HG02840 (cell line): ENCODE results near the gene OPN4.

Source experiments
- ATAC-seq: cut with Tn5 transposase; IDR thresholded peaks from one replicate; pipeline ENCODE4 v1.9.1; 2021; ENCODE audit warnings: mild to moderate bottlenecking, moderate library complexity, moderate number of reproducible peaks; ENCODE audit not compliant: unreplicated experiment, low FRiP score

The OPN4 gene

DNA sequence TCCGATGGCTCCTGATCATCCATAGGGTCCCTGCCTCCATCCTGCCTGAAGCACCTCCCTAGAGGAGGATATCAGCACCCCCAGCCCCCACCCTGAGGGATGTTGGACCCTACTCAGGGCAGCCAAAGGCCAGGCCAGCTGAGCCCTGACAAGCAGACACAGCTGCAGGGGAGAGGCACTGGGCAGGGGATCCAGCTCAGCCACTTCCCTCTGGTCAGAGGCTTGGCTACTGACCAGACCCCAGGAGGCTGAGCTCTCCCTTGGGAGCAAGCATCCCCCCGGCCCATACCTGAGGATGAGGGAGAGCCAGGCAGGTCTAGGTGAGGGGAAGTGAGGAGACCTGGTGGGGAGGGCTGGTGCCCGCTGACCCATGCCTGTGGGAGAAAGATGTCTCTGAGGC, 20.6 kb downstream of the OPN4 start:
- no peak for ATAC-seq

- ATAC-seq, result no peak
Observed at GRCh38 chr10:86677374-86677773, 23.0 kb downstream of the OPN4 start.

GRCh38 chr10:86678999-86679792, 24.8 kb downstream of the OPN4 start:
- ATAC-seq, result no peak

DNA sequence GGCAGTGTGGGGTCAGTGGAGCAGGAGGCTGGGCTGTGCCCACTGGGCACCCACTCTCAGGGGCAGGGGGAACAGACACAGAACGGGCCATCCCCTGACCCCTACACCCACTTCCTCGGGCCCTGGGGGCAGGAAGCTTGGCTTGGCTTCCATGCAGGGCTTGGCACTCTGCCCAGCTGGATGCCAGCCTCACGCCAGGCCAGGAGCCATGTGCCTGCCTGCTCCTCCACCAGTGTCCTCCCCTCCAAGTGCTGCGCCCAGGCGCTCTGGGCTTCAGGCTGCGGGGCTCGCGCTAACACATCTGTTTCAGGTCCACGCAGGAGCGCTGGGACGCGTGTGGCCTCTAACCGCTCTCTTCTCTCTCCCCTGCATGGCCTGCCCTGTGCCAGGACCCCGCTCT, 26.7 kb downstream of the OPN4 start:
- no peak for ATAC-seq

- no peak for ATAC-seq
Observed at GRCh38 chr10:86681722-86682386, 27.5 kb downstream of the OPN4 start.

DNA sequence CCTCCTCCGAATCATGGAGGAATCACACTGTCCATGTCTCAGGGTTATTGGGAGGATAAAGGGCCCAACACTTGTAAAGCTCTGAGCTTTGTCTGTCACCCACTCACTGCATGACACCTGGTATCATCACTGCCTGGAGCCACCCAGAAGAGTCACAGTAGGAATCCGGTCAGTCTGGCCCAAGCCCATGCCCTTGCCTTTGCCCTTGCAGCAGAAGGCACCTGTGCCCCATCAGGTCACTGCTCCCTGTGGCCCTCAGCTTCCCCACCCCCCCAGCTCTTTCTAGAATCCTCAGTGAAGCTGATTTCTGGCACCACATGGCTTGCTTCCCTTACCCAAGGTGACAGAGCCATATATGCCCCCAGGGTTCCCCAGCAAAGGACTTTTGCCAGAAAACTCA, 28.3 kb downstream of the OPN4 start:
- no peak for ATAC-seq

DNA sequence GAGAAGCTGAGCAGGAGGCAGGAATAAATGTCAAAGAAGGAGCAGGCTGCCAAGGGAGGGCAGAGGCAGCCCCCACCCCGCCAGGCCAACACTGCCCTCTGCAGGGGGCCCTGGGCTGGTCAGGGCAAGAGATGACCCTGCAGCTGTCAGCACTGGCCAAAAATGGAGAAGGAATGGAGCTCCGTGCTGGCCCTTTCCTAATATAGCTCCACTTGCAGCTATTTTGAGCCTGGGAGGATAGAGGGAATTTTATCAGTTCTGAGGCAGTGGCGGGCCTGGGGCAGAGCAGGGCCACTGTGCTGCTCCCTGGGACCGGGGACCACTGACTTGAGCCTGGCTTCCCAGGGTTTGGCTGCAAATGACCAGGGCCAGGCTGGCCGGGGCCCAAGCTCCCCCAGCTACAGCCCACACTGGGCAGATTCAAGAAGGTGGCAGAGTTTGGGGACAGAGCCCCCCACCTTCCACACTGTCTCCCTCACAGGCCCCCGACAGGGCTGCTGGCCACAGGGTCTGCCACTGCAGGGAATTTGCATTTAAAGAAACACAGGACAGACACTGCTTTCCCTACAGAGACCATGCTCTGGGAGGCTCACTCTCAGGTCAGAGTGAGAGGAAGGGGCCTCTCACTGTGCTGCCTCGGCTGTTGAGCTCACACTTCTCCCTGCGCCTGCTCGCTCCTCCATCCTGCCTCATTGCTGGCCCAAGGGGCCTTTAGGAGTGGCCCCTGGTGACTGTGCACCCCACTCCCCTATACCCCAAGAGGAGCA, 30.2 kb downstream of the OPN4 start:
- no peak for ATAC-seq

GRCh38 chr10:86685416-86685815, 31.1 kb downstream of the OPN4 start:
- no peak for ATAC-seq

DNA sequence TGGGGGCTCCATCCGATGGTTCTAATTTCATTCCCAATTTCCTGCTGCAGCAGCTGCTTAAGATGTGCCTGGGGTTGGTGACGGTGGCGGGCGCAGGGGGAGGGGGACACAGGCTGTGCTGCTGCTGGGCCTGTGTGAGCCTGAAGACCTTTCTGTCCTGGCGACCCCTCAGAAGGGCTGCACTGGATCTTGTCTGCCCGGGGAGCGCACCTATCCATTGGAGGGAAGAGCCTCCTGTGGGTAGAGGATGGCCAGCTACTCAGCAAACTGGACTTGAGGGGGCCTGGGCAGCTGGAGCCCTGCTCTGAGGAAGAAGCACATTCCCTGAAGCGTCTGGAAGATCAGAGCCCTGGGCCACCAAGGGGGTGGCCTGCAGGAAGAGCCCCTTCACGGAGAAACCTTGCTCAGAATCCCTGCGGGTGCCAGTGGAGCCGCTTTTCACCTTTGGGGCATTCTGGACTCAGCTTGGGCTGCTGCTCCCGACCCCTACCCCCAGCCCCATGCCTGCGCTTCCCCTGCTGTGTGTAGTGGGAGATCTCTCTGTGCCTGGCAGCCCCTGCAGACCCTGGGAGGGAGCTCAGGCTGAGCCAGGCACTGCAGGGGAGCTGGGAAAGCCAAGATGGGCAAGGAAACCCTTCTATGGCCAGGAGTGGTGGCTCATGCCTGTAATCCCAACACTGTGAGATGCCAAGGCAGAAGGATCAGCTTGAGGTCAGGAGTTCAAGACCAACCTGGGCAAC, 31.7 kb downstream of the OPN4 start:
- no peak for ATAC-seq

GRCh38 chr10:86686972-86687371, 32.6 kb downstream of the OPN4 start:
- no peak for ATAC-seq

DNA sequence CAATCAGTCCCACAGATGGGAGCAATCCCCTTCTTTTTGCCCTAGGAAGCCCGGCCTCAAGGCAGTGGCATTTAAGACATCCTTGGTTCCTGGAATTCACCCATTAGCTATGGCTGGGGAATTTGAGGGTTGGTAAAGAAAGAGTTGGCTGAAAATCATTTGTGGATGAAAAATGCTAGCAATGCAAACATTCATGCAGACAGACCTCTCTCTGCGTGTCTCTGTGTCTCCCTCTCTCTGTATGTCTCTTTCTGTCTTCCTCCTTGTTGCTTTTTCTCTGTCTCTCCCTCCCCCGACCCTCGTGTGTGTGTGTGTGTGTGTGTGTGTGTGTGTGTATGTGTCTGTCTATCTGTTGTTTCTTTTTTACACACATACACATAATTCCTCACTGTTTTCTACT, 33.4 kb downstream of the OPN4 start:
- no peak for ATAC-seq

- no peak for ATAC-seq
Observed at GRCh38 chr10:86688398-86688921, 34.1 kb downstream of the OPN4 start.

GRCh38 chr10:86689146-86689545, 34.8 kb downstream of the OPN4 start:
- no peak for ATAC-seq

GRCh38 chr10:86690231-86690630, 35.9 kb downstream of the OPN4 start:
- ATAC-seq, result no peak

GRCh38 chr10:86690657-86691084, 36.3 kb downstream of the OPN4 start:
- no peak for ATAC-seq

GRCh38 chr10:86691333-86692022, 37.1 kb downstream of the OPN4 start:
- ATAC-seq, result no peak

DNA sequence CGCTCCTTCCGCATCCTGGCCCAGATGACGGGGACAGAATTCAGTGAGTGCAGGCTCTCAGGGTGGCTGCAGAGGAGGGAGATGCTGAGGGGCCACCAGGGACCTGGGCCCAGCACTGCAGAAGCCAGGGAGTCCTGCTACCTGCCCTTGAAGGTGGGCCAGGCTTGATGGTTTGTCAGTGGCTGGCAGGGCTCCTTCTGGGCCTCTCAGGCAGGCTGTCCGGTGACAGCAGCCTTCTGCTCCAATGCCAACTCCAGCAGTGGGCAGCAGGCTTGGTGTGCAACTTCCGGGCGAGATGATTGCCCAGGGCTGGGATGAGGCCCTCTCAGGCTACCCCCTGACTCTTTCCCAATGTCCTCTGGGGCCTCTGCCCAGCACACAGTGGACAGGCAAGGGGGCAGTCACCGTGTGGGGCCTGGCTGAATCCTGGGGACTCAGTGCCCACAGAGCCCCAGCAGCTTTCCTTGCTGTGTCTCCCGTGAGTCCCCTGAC, 37.7 kb downstream of the OPN4 start:
- ATAC-seq, result no peak

GRCh38 chr10:86692664-86693063, 38.3 kb downstream of the OPN4 start:
- no peak for ATAC-seq

- ATAC-seq, result no peak
Observed at GRCh38 chr10:86693275-86693674, 38.9 kb downstream of the OPN4 start.
